CD4-positive, alpha-beta memory T cell (primary cell): ENCODE results near the gene BMP7. TPM values are rescaled to one million over a fixed set of nuclear protein-coding genes. Genes with fewer than 3 reads are reported as not detected.

ENCODE experiments used
- CTCF ChIA-PET: fragments of 350-600 bp; sonication (Branson Sonifier 250); formaldehyde crosslinking; loops from one replicate; lab custom pipeline; 2021; ENCODE audit warnings: inconsistent platforms; ENCODE audit not compliant: partially characterized antibody; lab: Charles Lee
- POLR2A ChIA-PET: fragments of 350-600 bp; sonication (Branson Sonifier 250); formaldehyde crosslinking; loops from one replicate; lab custom pipeline; 2021; ENCODE audit not compliant: partially characterized antibody; lab: Charles Lee
- DNase-seq, 5 donors: peaks; one replicate each; pipeline versions ENCODE4 v3.0.0 to v3.0.0-alpha.2; 2020 to 2022; ENCODE audit warnings: mixed read lengths in 1 of 5
- H3K27ac ChIP-seq: one replicate; pipeline ENCODE4 v1.7.0; 2013; ENCODE audit warnings: low read depth, low read length
- H3K27me3 ChIP-seq: 2 replicates; pipeline ENCODE4 v1.7.0; 2013; ENCODE audit warnings: mild to moderate bottlenecking, low read length, moderate library complexity; ENCODE audit not compliant: insufficient read depth
- H3K36me3 ChIP-seq: 2 replicates; pipeline ENCODE4 v1.7.0; 2013; ENCODE audit warnings: mild to moderate bottlenecking, low read length, moderate library complexity; ENCODE audit not compliant: insufficient read depth
- H3K4me1 ChIP-seq: 2 replicates; pipeline ENCODE4 v1.7.0; 2013; ENCODE audit warnings: mild to moderate bottlenecking, low read length, moderate library complexity; ENCODE audit not compliant: insufficient read depth
- H3K4me3 ChIP-seq, 2 donors: one replicate each; pipeline ENCODE4 v1.7.0; 2013; ENCODE audit warnings: low read length in 2 of 2, mild to moderate bottlenecking in 1 of 2
- H3K9me3 ChIP-seq, 2 donors: one replicate each; pipeline ENCODE4 v1.7.0; 2013; ENCODE audit warnings: low read length in 2 of 2, control low read depth in 1 of 2; ENCODE audit not compliant: control insufficient read depth in 1 of 2
- H3K27ac Mint-ChIP-seq, 7 donors: one replicate each; pipeline ENCODE4 v1.8.0; 2020 to 2021; ENCODE audit warnings: mixed read lengths in 7 of 7, mild to moderate bottlenecking in 6 of 7, inconsistent platforms in 3 of 7, moderate library complexity in 3 of 7
- H3K27me3 Mint-ChIP-seq, 2 donors: one replicate each; pipeline ENCODE4 v1.8.0; 2020 to 2021; ENCODE audit warnings: mixed read lengths in 2 of 2
- H3K36me3 Mint-ChIP-seq, 2 donors: one replicate each; pipeline ENCODE4 v1.8.0; 2020 to 2021; ENCODE audit warnings: mixed read lengths in 2 of 2, inconsistent platforms in 1 of 2, mild to moderate bottlenecking in 1 of 2
- H3K4me1 Mint-ChIP-seq, 4 donors: one replicate each; pipeline ENCODE4 v1.8.0; 2020 to 2021; ENCODE audit warnings: mixed read lengths in 4 of 4, mild to moderate bottlenecking in 1 of 4
- H3K4me3 Mint-ChIP-seq, 8 donors: one replicate each; pipeline ENCODE4 v1.8.0; 2020 to 2021; ENCODE audit warnings: mixed read lengths in 8 of 8, mild to moderate bottlenecking in 7 of 8, moderate library complexity in 6 of 8, inconsistent platforms in 3 of 8
- H3K9me3 Mint-ChIP-seq, 8 donors: one replicate each; pipeline ENCODE4 v1.8.0; 2020 to 2021; ENCODE audit warnings: mixed read lengths in 8 of 8, mild to moderate bottlenecking in 5 of 8, inconsistent platforms in 3 of 8, moderate library complexity in 1 of 8
- intact Hi-C: fragments of 100-400 bp; cut with micrococcal nuclease; formaldehyde crosslinking; loops from one replicate; pipeline ENCODE4 v1.15.1; 2023
- polyA plus RNA-seq, 2 donors: library from polyadenylated mRNA; unstranded; fragments of 300-500 nt; fragmentation: Illumina TruSeq; gene quantifications; one replicate each; pipeline ENCODE4 v1.2.3, GENCODE V29; 2021
- total RNA-seq, 2 experiments: library from RNA; stranded (reverse); gene quantifications; one replicate each; pipeline ENCODE4 v1.2.3, GENCODE V29; 2021

Gene BMP7
- total and polyA plus RNA-seq, 4 experiments from 2014 or later, result not detected

GRCh38 chr20:57247292-57247965 lies 19.0 kb downstream of the BMP7 start:
- Mint-ChIP-seq H3K27me3 (peaks cover 12 to 16% of the 10 kb centered on the region in 2 donors), H3K4me1 (peaks cover 0 to 9% (median 0%) of the 10 kb centered on the region in 4 donors), H3K36me3 (no peaks in the 10 kb centered on the region), H3K4me3 (no peak overlapping the region), H3K9me3 (peaks cover 0 to 5% (median 0%) of the 10 kb centered on the region in 8 donors), H3K27ac (no peak overlapping the region)
- Histone ChIP-seq H3K27ac (no peak overlapping the region), H3K27me3 (no peaks in the 10 kb centered on the region), H3K36me3 (no peaks in the 10 kb centered on the region), H3K4me3 (no peak overlapping the region), H3K9me3 (no peaks in the 10 kb centered on the region), H3K4me1 (no peaks in the 10 kb centered on the region)
- POLR2A ChIA-PET, result no interaction called here
- intact Hi-C loops, result no loop called here
- DNase-seq, result no peak
- CTCF ChIA-PET, result no interaction called here

GRCh38 chr20:57245997-57246396 lies 20.4 kb downstream of the BMP7 start:
- ChIA-PET CTCF (no interaction called here), POLR2A (no interaction called here)
- H3K4me3 Mint-ChIP-seq, result no peak overlapping the region
- no peaks in the 10 kb centered on the region for H3K9me3 ChIP-seq
- H3K27me3 ChIP-seq, result no peaks in the 10 kb centered on the region
- H3K27ac Mint-ChIP-seq, result no peak overlapping the region
- H3K36me3 Mint-ChIP-seq, result no peaks in the 10 kb centered on the region
- no peaks in the 10 kb centered on the region for H3K4me1 ChIP-seq
- H3K27ac ChIP-seq, result no peak overlapping the region
- H3K36me3 ChIP-seq, result no peaks in the 10 kb centered on the region
- no peak overlapping the region for H3K4me3 ChIP-seq
- DNase-seq, result no peak
- intact Hi-C loops, result no loop called here
- H3K9me3 Mint-ChIP-seq, result peaks cover 0 to 5% (median 0%) of the 10 kb centered on the region in 8 donors
- peaks cover 0 to 5% (median 0%) of the 10 kb centered on the region in 4 donors for H3K4me1 Mint-ChIP-seq
- H3K27me3 Mint-ChIP-seq, result peaks cover 12 to 13% of the 10 kb centered on the region in 2 donors

- Mint-ChIP-seq H3K27ac (no peak overlapping the region), H3K36me3 (no peaks in the 10 kb centered on the region), H3K9me3 (peaks cover 0 to 5% (median 3%) of the 10 kb centered on the region in 8 donors), H3K27me3 (peaks cover 9 to 17% of the 10 kb centered on the region in 2 donors), H3K4me3 (no peak overlapping the region), H3K4me1 (no peaks in the 10 kb centered on the region)
- ChIA-PET POLR2A (no interaction called here), CTCF (no interaction called here)
- DNase-seq, result no peak
- Histone ChIP-seq H3K4me3 (no peak overlapping the region), H3K36me3 (no peaks in the 10 kb centered on the region), H3K4me1 (no peaks in the 10 kb centered on the region), H3K27ac (no peak overlapping the region), H3K27me3 (no peaks in the 10 kb centered on the region), H3K9me3 (no peaks in the 10 kb centered on the region)
- intact Hi-C loops, result no loop called here
Observed at GRCh38 chr20:57244627-57245214, 21.7 kb downstream of the BMP7 start.

- no peaks in the 10 kb centered on the region for H3K4me1 Mint-ChIP-seq
Observed at GRCh38 chr20:57244221-57244585, 22.2 kb downstream of the BMP7 start.

GRCh38 chr20:57243480-57244220 lies 22.8 kb downstream of the BMP7 start:
- H3K4me3 Mint-ChIP-seq, result no peak overlapping the region
- no peak for DNase-seq
- H3K27me3 Mint-ChIP-seq, result peaks cover 5 to 17% of the 10 kb centered on the region in 2 donors
- ChIA-PET POLR2A (no interaction called here), CTCF (no interaction called here)
- no peaks in the 10 kb centered on the region for H3K27me3 ChIP-seq
- no peaks in the 10 kb centered on the region for H3K36me3 Mint-ChIP-seq
- intact Hi-C loops, result no loop called here
- no peak overlapping the region for H3K27ac ChIP-seq
- H3K4me3 ChIP-seq, result no peak overlapping the region
- H3K27ac Mint-ChIP-seq, result no peak overlapping the region
- no peaks in the 10 kb centered on the region for H3K4me1 Mint-ChIP-seq
- H3K36me3 ChIP-seq, result no peaks in the 10 kb centered on the region
- peaks cover 0 to 5% (median 3%) of the 10 kb centered on the region in 8 donors for H3K9me3 Mint-ChIP-seq
- no peaks in the 10 kb centered on the region for H3K9me3 ChIP-seq
- H3K4me1 ChIP-seq, result no peaks in the 10 kb centered on the region

More at GRCh38 chr20:57244221-57244585, 22.2 kb downstream of the BMP7 start:
- Histone ChIP-seq H3K27me3 (no peaks in the 10 kb centered on the region), H3K9me3 (no peaks in the 10 kb centered on the region), H3K4me1 (no peaks in the 10 kb centered on the region), H3K4me3 (no peak overlapping the region), H3K27ac (no peak overlapping the region), H3K36me3 (no peaks in the 10 kb centered on the region)
- Mint-ChIP-seq H3K36me3 (no peaks in the 10 kb centered on the region), H3K27ac (no peak overlapping the region), H3K4me3 (no peak overlapping the region), H3K9me3 (peaks cover 0 to 5% (median 3%) of the 10 kb centered on the region in 8 donors), H3K27me3 (peaks cover 5 to 17% of the 10 kb centered on the region in 2 donors)
- ChIA-PET POLR2A (no interaction called here), CTCF (no interaction called here)
- DNase-seq, result no peak
- intact Hi-C loops, result no loop called here

- DNase-seq, result no peak
- Histone ChIP-seq H3K27ac (no peak overlapping the region), H3K4me1 (no peaks in the 10 kb centered on the region), H3K27me3 (no peaks in the 10 kb centered on the region), H3K9me3 (no peaks in the 10 kb centered on the region), H3K36me3 (no peaks in the 10 kb centered on the region), H3K4me3 (no peak overlapping the region)
- ChIA-PET POLR2A (no interaction called here), CTCF (no interaction called here)
- peaks cover 1 to 8% of the 10 kb centered on the region in 2 donors for H3K27me3 Mint-ChIP-seq
- H3K36me3 Mint-ChIP-seq, result no peaks in the 10 kb centered on the region
- intact Hi-C loops, result no loop called here
- no peak overlapping the region for H3K4me3 Mint-ChIP-seq
- no peak overlapping the region for H3K27ac Mint-ChIP-seq
- H3K9me3 Mint-ChIP-seq, result peaks cover 0 to 4% (median 0%) of the 10 kb centered on the region in 8 donors
- no peaks in the 10 kb centered on the region for H3K4me1 Mint-ChIP-seq
Observed at GRCh38 chr20:57242414-57242813, 24.0 kb downstream of the BMP7 start.

- H3K4me3 Mint-ChIP-seq, result no peak overlapping the region
- intact Hi-C loops, result no loop called here
Observed at GRCh38 chr20:57241363-57241991, 25.0 kb downstream of the BMP7 start.

More at GRCh38 chr20:57241363-57241991, 25.0 kb downstream of the BMP7 start:
- ChIA-PET POLR2A (no interaction called here), CTCF (no interaction called here)
- Histone ChIP-seq H3K4me3 (no peak overlapping the region), H3K36me3 (no peaks in the 10 kb centered on the region), H3K4me1 (no peaks in the 10 kb centered on the region), H3K27me3 (no peaks in the 10 kb centered on the region), H3K27ac (no peak overlapping the region), H3K9me3 (no peaks in the 10 kb centered on the region)
- H3K27me3 Mint-ChIP-seq, result peaks cover 4 to 9% of the 10 kb centered on the region in 2 donors
- DNase-seq, result no peak
- no peaks in the 10 kb centered on the region for H3K36me3 Mint-ChIP-seq
- no peak overlapping the region for H3K27ac Mint-ChIP-seq
- no peaks in the 10 kb centered on the region for H3K4me1 Mint-ChIP-seq
- H3K9me3 Mint-ChIP-seq, result peaks cover 0 to 4% (median 0%) of the 10 kb centered on the region in 8 donors
